Measurements from ENCODE around the gene AMPD3. TPM values are rescaled to one million over a fixed set of nuclear protein-coding genes. Genes with fewer than 3 reads are reported as not detected.
"Not testable (repeated sequence)": the region's sequence is repeated elsewhere in the genome, so short reads cannot be mapped to it uniquely, and the experiment has no call there.

The AMPD3 gene
- total RNA-seq, 2 experiments from 2014 or later: 18.8 to 21.1 TPM

DNA sequence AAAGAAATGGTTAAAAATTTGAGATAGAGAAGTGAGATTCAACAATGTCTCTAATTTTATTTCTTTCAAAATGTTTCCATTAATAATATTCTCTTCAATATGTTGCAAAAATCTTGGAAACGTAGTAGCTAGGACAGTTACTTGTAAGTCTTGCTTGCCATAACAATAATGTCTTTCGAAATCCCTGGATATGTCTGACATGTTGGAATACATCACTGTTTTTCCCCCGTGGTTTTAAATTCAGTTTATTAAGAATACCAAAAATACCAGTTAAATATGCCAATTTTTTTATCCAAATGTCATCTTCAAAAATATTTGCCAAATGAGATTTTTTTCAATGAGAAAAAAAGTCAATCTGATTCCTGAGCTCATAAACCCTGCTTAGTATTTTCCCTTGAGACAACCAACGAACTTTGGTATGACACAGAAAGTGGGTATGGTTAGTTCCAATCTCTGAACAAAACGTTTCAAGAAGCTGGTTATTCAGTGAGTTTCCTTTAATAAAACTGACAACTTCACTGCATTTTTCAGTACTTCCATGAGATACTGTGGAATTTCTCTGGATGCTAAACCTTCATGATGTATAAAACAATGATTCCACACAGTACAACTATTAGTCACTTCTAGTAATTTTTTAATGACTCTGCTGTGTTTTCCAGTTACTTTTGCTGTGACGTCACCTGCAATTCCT lies 36.7 kb upstream of the AMPD3 start:
- H3K4me1 Mint-ChIP-seq: peaks cover 11% of the 10 kb centered on the region
- POLR2A ChIA-PET: no interaction called here
- H3K36me3 Mint-ChIP-seq: peaks cover 4% of the 10 kb centered on the region
- ATAC-seq (ENCODE audit: low read depth) (no peak), DNase-seq (no peak)
- H3K27me3 Mint-ChIP-seq: peaks cover 41% of the 10 kb centered on the region
- H3K27ac Mint-ChIP-seq: no peak overlapping the region
- H3K9me3 Mint-ChIP-seq: peaks cover 6% of the 10 kb centered on the region
- no peak overlapping the region for H3K4me3 Mint-ChIP-seq

DNA sequence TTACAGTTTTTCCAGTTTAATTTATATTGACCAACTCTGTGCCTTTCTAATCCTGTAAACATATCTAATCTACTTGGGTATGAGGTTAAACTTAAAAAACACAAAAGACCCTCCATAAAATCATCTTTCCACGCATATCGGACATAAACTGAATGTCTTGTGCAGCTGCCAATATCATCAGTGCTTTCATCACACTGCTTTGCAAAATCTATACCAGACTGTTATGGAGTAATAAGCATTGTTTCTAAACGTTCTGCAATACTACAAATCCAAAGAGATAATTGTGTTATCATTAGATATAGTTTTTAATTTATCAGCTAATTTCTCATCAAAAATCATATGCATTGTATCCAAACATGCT lies 36.1 kb upstream of the AMPD3 start:
- Mint-ChIP-seq H3K27ac (no peak overlapping the region), H3K36me3 (peaks cover 5% of the 10 kb centered on the region), H3K4me1 (peaks cover 8% of the 10 kb centered on the region), H3K27me3 (peaks cover 46% of the 10 kb centered on the region), H3K9me3 (peaks cover 6% of the 10 kb centered on the region), H3K4me3 (no peak overlapping the region)
- POLR2A ChIA-PET: no interaction called here
- no peak for ATAC-seq (ENCODE audit: low read depth)
- no peak for DNase-seq

DNA sequence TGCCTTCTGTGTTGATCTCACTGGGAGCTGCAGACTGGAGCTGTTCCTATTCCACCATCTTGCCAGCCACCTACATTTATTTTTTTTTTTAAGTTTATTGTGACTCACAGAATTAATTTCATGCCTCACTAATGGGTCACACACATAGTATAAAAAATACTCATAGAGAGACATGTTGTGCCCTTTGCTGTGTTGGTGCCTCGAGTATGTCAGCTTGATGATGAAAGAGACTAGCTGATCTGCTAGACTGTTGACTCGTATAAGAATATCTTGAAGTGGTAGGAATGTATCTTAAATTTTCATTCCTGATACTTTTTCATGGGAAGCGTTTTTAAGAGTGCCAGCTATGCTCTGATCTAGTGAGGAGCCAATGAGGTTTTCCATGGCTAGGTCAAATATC lies 28.6 kb upstream of the AMPD3 start:
- peaks cover 7% of the 10 kb centered on the region for H3K9me3 Mint-ChIP-seq
- H3K27ac Mint-ChIP-seq: no peak overlapping the region
- no peaks in the 10 kb centered on the region for H3K4me1 Mint-ChIP-seq
- ATAC-seq (ENCODE audit: low read depth) (no peak), DNase-seq (no peak)
- H3K4me3 Mint-ChIP-seq: no peak overlapping the region
- H3K36me3 Mint-ChIP-seq: peaks cover 5% of the 10 kb centered on the region
- H3K27me3 Mint-ChIP-seq: peaks cover 29% of the 10 kb centered on the region
- POLR2A ChIA-PET: interaction anchor here (0.6 kb wide), 1 partner anchor 828 kb away, joined by 4 read pairs; no protein-coding TSS in a partner anchor

DNA sequence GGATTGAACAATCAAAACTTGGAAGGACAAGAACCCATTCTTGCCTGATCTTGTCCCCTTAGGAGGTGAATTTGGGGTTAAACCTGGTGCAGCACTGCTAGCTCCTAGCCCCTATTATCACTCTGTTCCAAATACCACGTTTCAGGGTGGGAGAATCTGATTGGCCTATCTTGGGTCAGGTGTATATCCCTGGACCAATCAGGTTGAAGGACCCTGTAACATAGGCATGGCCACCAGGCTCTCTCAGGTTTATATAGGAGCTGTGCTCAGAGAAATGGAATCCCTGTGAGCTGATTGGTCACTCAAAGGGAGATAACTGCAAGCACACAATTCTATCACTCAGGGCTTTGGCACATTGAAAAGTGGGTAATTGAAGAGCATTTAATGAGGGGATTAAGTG lies 26.6 kb upstream of the AMPD3 start:
- no peak overlapping the region for H3K27ac Mint-ChIP-seq
- H3K4me1 Mint-ChIP-seq: no peaks in the 10 kb centered on the region
- H3K36me3 Mint-ChIP-seq: peaks cover 4% of the 10 kb centered on the region
- DNase-seq (no peak), ATAC-seq (ENCODE audit: low read depth) (no peak)
- H3K4me3 Mint-ChIP-seq: no peak overlapping the region
- POLR2A ChIA-PET: no interaction called here
- H3K27me3 Mint-ChIP-seq: peaks cover 29% of the 10 kb centered on the region
- peaks cover 4% of the 10 kb centered on the region for H3K9me3 Mint-ChIP-seq

DNA sequence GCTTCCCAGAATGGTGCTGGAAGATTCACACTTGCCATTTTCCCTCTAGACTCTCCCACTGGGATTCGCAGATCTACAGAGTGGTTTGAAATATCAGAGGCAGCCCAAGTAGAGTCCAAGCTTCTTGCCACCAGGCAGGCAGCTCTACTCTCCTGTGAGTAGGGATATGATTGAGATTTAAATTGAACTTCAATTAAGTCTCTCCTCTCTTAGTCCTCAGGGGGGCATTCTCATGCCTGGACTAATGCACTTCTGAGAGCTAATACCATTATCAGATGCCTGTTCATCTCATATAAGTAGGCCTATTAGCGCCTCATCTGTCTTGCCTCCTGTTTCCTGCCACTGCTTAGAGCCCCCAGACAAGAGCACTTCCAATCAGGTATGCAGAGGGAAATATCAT lies 25.5 kb upstream of the AMPD3 start:
- Mint-ChIP-seq H3K27ac (no peak overlapping the region), H3K4me3 (no peak overlapping the region), H3K36me3 (peaks cover 2% of the 10 kb centered on the region), H3K4me1 (no peaks in the 10 kb centered on the region), H3K27me3 (peaks cover 22% of the 10 kb centered on the region), H3K9me3 (peaks cover 3% of the 10 kb centered on the region)
- ATAC-seq (ENCODE audit: low read depth): no peak
- POLR2A ChIA-PET: no interaction called here
- no peak for DNase-seq

DNA sequence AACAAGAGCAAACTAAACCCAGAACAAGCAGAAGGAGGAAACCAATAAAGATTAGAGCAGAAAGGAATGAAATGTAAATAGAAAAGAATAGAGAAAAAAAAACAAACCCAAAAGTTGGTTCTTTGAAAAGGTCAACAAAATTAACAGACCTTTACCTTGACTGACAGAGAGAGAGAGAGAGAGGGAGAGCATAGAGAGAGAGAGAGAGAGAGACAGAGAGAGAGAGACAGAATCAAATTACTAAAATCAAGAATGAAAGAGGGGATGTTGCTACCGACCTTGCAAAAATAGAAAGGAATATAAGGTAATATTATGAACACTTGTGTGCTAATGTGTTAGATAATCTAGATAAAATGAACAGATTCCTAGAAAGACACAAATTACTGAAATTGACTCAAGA lies 22.6 kb upstream of the AMPD3 start:
- POLR2A ChIA-PET: no interaction called here
- Mint-ChIP-seq H3K36me3 (no peaks in the 10 kb centered on the region), H3K9me3 (no peaks in the 10 kb centered on the region), H3K4me1 (no peaks in the 10 kb centered on the region), H3K27me3 (peaks cover 23% of the 10 kb centered on the region), H3K27ac (no peak overlapping the region), H3K4me3 (no peak overlapping the region)
- DNase-seq (no peak), ATAC-seq (ENCODE audit: low read depth) (no peak)

DNA sequence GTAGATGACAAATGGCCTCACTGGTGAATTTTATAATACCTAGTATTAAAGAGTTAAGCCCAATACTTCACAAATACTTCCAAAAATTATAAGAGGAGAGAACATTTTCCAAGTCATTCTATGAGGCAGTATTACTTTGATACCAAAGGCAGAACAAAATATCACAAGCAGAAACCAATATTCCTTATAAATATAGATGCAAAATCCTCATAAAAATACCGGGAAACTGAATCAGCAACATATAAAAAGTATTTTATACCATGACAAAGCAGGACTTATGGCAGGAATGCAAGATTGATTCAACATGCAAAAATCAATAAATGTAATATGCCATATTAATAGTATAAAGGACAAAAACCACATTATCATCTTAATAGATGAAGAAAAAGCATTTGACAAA lies 22.1 kb upstream of the AMPD3 start:
- Mint-ChIP-seq H3K36me3 (no peaks in the 10 kb centered on the region), H3K4me3 (no peak overlapping the region), H3K4me1 (no peaks in the 10 kb centered on the region), H3K27ac (no peak overlapping the region), H3K27me3 (peaks cover 25% of the 10 kb centered on the region), H3K9me3 (no peaks in the 10 kb centered on the region)
- DNase-seq (no peak), ATAC-seq (ENCODE audit: low read depth) (no peak)
- POLR2A ChIA-PET: no interaction called here

DNA sequence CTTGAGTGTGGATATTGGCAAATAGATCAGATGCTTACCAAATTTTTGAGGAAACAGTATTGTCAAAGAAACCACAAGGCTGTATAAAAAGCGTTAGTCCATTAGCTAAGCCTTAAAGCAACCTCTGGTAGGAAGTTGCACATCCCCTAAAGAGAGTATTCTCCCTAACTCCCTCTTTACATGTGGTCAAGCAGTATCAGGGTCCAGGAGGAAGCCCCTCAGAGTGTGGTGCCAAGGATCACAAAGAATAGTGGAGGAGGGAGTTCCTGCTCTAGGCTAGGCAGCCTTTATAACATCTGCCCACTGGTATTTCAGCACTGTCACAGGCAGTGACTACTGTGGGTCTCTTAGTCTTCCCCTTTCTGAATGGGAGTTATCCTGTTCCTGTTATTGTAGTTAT lies 18.8 kb upstream of the AMPD3 start:
- ATAC-seq (ENCODE audit: low read depth) (no peak), DNase-seq (no peak)
- Mint-ChIP-seq H3K4me3 (no peak overlapping the region), H3K27me3 (peaks cover 31% of the 10 kb centered on the region), H3K4me1 (no peaks in the 10 kb centered on the region), H3K36me3 (no peaks in the 10 kb centered on the region), H3K27ac (no peak overlapping the region), H3K9me3 (no peaks in the 10 kb centered on the region)
- POLR2A ChIA-PET: interaction anchor here (1.0 kb wide), 1 partner anchor 23 kb away, joined by 5 read pairs; no protein-coding TSS in a partner anchor

DNA sequence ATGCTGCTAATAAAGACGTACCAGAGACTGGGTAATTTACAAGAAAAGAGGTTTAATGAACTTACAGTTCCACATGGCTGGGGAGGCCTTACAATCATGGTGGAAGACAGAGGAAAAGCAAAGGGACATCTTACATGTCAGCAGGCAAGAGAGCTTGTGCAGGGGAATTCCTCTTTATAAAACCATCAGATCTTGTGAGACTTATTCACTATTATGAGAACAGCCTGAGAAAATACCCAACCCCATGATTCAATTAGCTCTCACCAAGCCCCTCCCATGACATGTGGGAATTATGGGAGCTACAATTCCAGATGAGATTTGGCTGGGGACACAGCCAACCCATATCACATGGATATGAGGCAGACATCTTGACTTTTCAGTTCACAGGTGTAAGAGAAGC lies 18.4 kb upstream of the AMPD3 start:
- not testable (repeated sequence) for H3K36me3 Mint-ChIP-seq; ATAC-seq (ENCODE audit: low read depth); H3K4me1 Mint-ChIP-seq; H3K4me3 Mint-ChIP-seq; H3K27ac Mint-ChIP-seq; H3K9me3 Mint-ChIP-seq; DNase-seq
- POLR2A ChIA-PET: interaction anchor here (1.0 kb wide), 1 partner anchor 23 kb away, joined by 5 read pairs; no protein-coding TSS in a partner anchor
- H3K27me3 Mint-ChIP-seq: peaks cover 33% of the 10 kb centered on the region

DNA sequence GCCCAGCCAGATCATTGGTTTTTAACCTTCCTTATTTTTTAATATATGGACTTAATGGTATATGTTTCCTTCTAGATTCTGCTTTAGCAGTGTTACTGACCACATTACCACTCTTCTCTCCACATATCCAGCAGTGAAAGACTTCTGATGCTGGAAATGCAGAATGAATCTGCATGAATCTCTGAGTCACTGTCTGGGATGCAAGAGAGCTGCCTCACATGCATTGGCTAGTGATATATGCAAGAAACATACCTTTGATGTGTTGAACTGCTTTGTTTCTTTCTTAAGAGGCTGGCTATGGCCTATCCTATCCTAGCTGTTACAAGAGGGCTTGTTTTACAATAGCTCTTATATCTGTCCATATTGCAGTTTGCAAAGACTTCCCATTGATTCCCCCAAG lies 16.6 kb upstream of the AMPD3 start:
- no peak for ATAC-seq (ENCODE audit: low read depth)
- Mint-ChIP-seq H3K27ac (no peak overlapping the region), H3K9me3 (no peaks in the 10 kb centered on the region), H3K36me3 (no peaks in the 10 kb centered on the region), H3K27me3 (peaks cover 21% of the 10 kb centered on the region), H3K4me3 (no peak overlapping the region), H3K4me1 (peaks cover 8% of the 10 kb centered on the region)
- POLR2A ChIA-PET: no interaction called here
- DNase-seq: no peak

DNA sequence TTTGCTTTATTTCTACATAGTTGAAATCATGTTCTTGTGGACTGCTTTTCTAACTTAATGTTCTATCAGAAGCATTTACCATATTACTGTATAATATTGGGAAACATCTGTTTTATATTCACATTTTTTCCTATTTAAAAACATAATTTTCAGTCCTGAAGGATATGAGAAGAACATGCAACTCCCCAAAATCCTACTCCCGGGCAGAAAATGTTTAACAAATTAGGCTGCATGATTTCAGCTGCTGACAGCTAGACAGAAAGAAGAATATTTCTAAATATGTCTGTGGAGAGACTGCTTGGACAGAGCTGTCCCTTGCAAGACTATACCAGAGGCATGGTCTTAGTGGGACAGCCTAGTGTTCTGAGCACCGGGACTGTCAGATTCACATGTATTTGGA lies 15.7 kb upstream of the AMPD3 start:
- Mint-ChIP-seq H3K9me3 (no peaks in the 10 kb centered on the region), H3K4me1 (peaks cover 14% of the 10 kb centered on the region), H3K27ac (no peak overlapping the region), H3K36me3 (no peaks in the 10 kb centered on the region), H3K27me3 (peaks cover 21% of the 10 kb centered on the region), H3K4me3 (no peak overlapping the region)
- POLR2A ChIA-PET: no interaction called here
- ATAC-seq (ENCODE audit: low read depth): no peak
- no peak for DNase-seq

DNA sequence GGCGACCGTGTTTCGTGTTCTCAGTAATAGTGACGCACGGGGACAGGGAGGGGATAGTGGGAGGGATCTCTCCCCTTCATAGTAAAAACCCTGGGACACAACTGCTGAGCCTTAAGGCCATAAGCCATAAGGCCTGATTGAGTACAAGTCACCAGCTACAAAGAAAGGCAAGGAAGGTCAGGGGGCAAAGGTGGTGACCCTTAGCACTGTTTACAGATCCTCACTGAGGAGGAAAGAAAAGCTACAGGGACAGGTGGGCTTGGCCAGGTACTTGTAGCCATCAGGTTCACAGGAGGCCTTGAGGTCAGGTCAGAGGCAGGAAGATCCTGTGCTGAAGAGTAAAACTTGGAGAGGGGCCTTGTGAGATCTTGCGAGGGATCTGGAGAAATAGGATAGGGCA lies 15.1 kb upstream of the AMPD3 start:
- H3K4me3 Mint-ChIP-seq: no peak overlapping the region

DNA sequence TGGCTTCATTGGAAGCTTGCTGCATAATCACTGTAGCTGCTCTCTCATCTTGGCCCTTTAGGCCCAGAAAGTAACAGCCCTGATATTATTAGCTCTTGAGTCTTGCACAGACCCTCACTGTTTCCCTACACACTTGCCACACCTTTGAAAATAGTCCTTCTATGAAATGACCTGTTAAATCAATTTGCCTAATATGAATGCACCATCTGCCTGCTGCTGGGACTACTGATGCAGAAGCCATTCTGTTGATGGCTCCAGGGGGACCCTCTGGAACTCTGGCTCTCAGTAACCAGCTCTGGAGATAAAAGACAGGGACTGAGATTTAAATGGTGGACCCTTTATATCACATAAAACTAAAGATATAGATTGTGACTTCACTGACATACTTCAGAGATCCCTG lies 14.7 kb upstream of the AMPD3 start:
- Mint-ChIP-seq H3K4me3 (no peak overlapping the region), H3K27ac (no peak overlapping the region), H3K36me3 (no peaks in the 10 kb centered on the region), H3K9me3 (no peaks in the 10 kb centered on the region), H3K4me1 (peaks cover 22% of the 10 kb centered on the region), H3K27me3 (peaks cover 21% of the 10 kb centered on the region)
- POLR2A ChIA-PET: no interaction called here
- ATAC-seq (ENCODE audit: low read depth) (no peak), DNase-seq (no peak)

More for the DNA sequence above, 15.1 kb upstream of the AMPD3 start:
- no peaks in the 10 kb centered on the region for H3K36me3 Mint-ChIP-seq
- DNase-seq: no peak
- no peak overlapping the region for H3K27ac Mint-ChIP-seq
- POLR2A ChIA-PET: no interaction called here
- peaks cover 18% of the 10 kb centered on the region for H3K4me1 Mint-ChIP-seq
- peaks cover 21% of the 10 kb centered on the region for H3K27me3 Mint-ChIP-seq
- no peak for ATAC-seq (ENCODE audit: low read depth)
- no peaks in the 10 kb centered on the region for H3K9me3 Mint-ChIP-seq

DNA sequence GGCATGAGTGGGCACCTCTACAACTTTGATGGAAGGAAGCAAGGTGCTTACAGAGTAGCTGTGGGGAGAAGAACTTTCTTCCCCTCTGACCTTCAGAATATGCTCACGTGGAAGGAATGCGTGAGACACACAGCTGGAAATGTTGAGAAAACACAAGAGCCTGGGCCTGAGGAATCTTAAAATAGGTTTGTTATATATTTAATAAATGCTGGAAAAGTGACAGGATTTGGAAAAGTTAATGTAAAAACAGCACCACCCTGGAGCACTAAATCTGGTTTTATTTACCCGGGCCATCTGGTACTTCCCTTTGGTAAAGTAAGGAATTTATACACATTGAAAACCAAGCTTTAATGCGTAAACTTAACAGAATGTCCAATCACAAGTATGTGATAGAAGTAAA lies 14.0 kb upstream of the AMPD3 start:
- Mint-ChIP-seq H3K36me3 (no peaks in the 10 kb centered on the region), H3K27ac (no peak overlapping the region), H3K4me3 (no peak overlapping the region), H3K27me3 (peaks cover 21% of the 10 kb centered on the region), H3K9me3 (no peaks in the 10 kb centered on the region), H3K4me1 (peaks cover 23% of the 10 kb centered on the region)
- POLR2A ChIA-PET: interaction anchor here (1.4 kb wide), 1 partner anchor 18 kb away, joined by 7 read pairs; no protein-coding TSS in a partner anchor
- DNase-seq: no peak
- no peak for ATAC-seq (ENCODE audit: low read depth)

Data from activated naive CD8-positive, alpha-beta T cell treated with anti-CD3 and anti-CD28 coated beads, Interleukin-2, amount 10 ng/mL, durations not matched to agents 7 days and 5 days (primary cell).